GM12878 (cell line): ENCODE data around the gene ZFC3H1. TPM values are rescaled to one million over a fixed set of nuclear protein-coding genes. Genes with fewer than 3 reads are reported as not detected.

Experiments
- BRCA1 ChIP-seq: IDR thresholded peaks from 2 replicates; pipeline ENCODE4 v1.6.1; 2011; ENCODE audit warnings: low read depth, low read length, improper control_type of control experiment
- CBFB ChIP-seq: IDR thresholded peaks from 2 replicates; pipeline ENCODE4 v1.6.1; 2016; ENCODE audit warnings: antibody characterized with exemption, low read depth
- CBX5 ChIP-seq: sonication (generic); IDR thresholded peaks from 2 replicates; pipeline ENCODE4 v1.6.1; 2016; ENCODE audit warnings: low read depth, moderate library complexity, mild to moderate bottlenecking, inconsistent platforms
- CHD1 ChIP-seq: IDR thresholded peaks from 2 replicates; pipeline ENCODE4 v1.6.1; 2012; ENCODE audit warnings: low read depth, low read length, improper control_type of control experiment
- CHD2 ChIP-seq: IDR thresholded peaks from 2 replicates; pipeline ENCODE4 v1.6.1; 2011; ENCODE audit warnings: low read depth, low read length, improper control_type of control experiment, borderline replicate concordance
- EED ChIP-seq: sonication (generic); IDR thresholded peaks from 2 replicates; pipeline ENCODE4 v1.6.1; 2016; ENCODE audit warnings: antibody characterized with exemption, low read depth
- ETV6 ChIP-seq, 2 experiments: fragments of 450-650 bp in 1 of 2; IDR thresholded peaks in 1 of 2; conservative IDR thresholded peaks in 1 of 2; 2 replicates each; pipeline ENCODE4 v1.6.1; 2014; ENCODE audit warnings: antibody characterized with exemption in 1 of 2, borderline replicate concordance in 1 of 2, low read depth in 1 of 2, mild to moderate bottlenecking in 1 of 2, moderate library complexity in 1 of 2
- IKZF2 ChIP-seq, 2 experiments: fragments of 450-650 bp; IDR thresholded peaks; 2 replicates each; pipeline ENCODE4 v1.6.1; 2017; ENCODE audit warnings: mild to moderate bottlenecking in 2 of 2, moderate library complexity in 2 of 2
- NR2C2 ChIP-seq: IDR thresholded peaks from 2 replicates; pipeline ENCODE4 v1.6.1; 2011; ENCODE audit warnings: borderline replicate concordance, low read depth; ENCODE audit not compliant: control insufficient read depth, insufficient read length
- POLR2A ChIP-seq: IDR thresholded peaks from 2 replicates; pipeline ENCODE4 v1.6.1; 2011; ENCODE audit warnings: low read depth, mild to moderate bottlenecking, low read length
- POLR2AphosphoS2 ChIP-seq: IDR thresholded peaks from 2 replicates; pipeline ENCODE4 v1.6.1; 2011; ENCODE audit warnings: low read depth, mild to moderate bottlenecking, low read length, improper control_type of control experiment, moderate library complexity
- SIX5 ChIP-seq: IDR thresholded peaks from 2 replicates; pipeline ENCODE4 v1.6.1; 2011; ENCODE audit warnings: mild to moderate bottlenecking, low read depth, low read length, moderate library complexity; ENCODE audit not compliant: severe bottlenecking
- STAT3 ChIP-seq: IDR thresholded peaks from 2 replicates; pipeline ENCODE4 v1.6.1; 2011; ENCODE audit warnings: low read depth, low read length, improper control_type of control experiment
- YY1 ChIP-seq: IDR thresholded peaks from 2 replicates; pipeline ENCODE4 v1.6.1; 2011; ENCODE audit warnings: low read depth, mild to moderate bottlenecking, low read length
- ZNF274 ChIP-seq: IDR thresholded peaks from one replicate; pipeline ENCODE4 v1.8.0; 2011; ENCODE audit not compliant: insufficient read length, insufficient read depth
- ZNF622 ChIP-seq: fragments of 450-650 bp; IDR thresholded peaks from 2 replicates; pipeline ENCODE4 v1.6.1; 2017; ENCODE audit warnings: mild to moderate bottlenecking, inconsistent platforms
- ZSCAN29 ChIP-seq: fragments of 450-650 bp; IDR thresholded peaks from 2 replicates; pipeline ENCODE4 v1.6.1; 2017; ENCODE audit warnings: mild to moderate bottlenecking, moderate library complexity
- ZZZ3 ChIP-seq: IDR thresholded peaks from 2 replicates; pipeline ENCODE4 v1.6.1; 2011; ENCODE audit warnings: low read depth; ENCODE audit not compliant: control insufficient read depth, insufficient read length
- polyA plus RNA-seq, 11 experiments: library from polyadenylated mRNA; depleted of rRNA in 4 of 11; unstranded in 6 of 11; stranded (reverse) in 5 of 11; fragments of >200 nt; fragmentation: Nextera tagmentation in 4 of 11; fragmentation: Illumina TruSeq in 1 of 11; extraction: Ambion mirVana in 4 of 11; extraction: Trizol in 1 of 11; gene quantifications; 1 replicate in 1 of 11; 2 replicates in 10 of 11; pipeline versions ENCODE4 v1.2.1 to v1.2.3, GENCODE V29; 2011 to 2016; ENCODE audit warnings: inconsistent platforms in 2 of 11, missing spikeins in 2 of 11, low read depth in 1 of 11
- total RNA-seq, 4 experiments: library from RNA; depleted of rRNA in 3 of 4; stranded (reverse); fragments of >200 nt in 3 of 4; fragmentation: Illumina TruSeq in 1 of 4; extraction: Trizol in 1 of 4; gene quantifications; 2 replicates each; pipeline versions ENCODE4 v1.2.1 to v1.2.3, GENCODE V29; 2013 to 2021
- TF ChIP-seq, protein P1 (sequence below): fragments of 450-650 bp; IDR thresholded peaks from 2 replicates; pipeline ENCODE4 v1.6.1; 2017; ENCODE audit warnings: borderline replicate concordance
- TF ChIP-seq, protein P2 (sequence below): IDR thresholded peaks from 2 replicates; pipeline ENCODE4 v1.6.1; 2012; ENCODE audit warnings: low read depth, low read length, improper control_type of control experiment
- TF ChIP-seq, protein P3 (sequence below): fragments of 450-650 bp; IDR thresholded peaks from 2 replicates; pipeline ENCODE4 v1.6.1; 2018; ENCODE audit warnings: borderline replicate concordance, mild to moderate bottlenecking; ENCODE audit not compliant: partially characterized antibody
- TF ChIP-seq, protein P4 (sequence below): fragments of 150-350 bp; IDR thresholded peaks from 2 replicates; pipeline ENCODE4 v1.6.1; 2016; ENCODE audit warnings: low read depth, low read length

Gene ZFC3H1
- total and polyA plus RNA-seq, 10 of the 15 experiments (the other 5 are each of a cell fraction or from before 2014, with no cell fraction given): 11.2 to 88.7 (median 25.9) TPM

DNA sequence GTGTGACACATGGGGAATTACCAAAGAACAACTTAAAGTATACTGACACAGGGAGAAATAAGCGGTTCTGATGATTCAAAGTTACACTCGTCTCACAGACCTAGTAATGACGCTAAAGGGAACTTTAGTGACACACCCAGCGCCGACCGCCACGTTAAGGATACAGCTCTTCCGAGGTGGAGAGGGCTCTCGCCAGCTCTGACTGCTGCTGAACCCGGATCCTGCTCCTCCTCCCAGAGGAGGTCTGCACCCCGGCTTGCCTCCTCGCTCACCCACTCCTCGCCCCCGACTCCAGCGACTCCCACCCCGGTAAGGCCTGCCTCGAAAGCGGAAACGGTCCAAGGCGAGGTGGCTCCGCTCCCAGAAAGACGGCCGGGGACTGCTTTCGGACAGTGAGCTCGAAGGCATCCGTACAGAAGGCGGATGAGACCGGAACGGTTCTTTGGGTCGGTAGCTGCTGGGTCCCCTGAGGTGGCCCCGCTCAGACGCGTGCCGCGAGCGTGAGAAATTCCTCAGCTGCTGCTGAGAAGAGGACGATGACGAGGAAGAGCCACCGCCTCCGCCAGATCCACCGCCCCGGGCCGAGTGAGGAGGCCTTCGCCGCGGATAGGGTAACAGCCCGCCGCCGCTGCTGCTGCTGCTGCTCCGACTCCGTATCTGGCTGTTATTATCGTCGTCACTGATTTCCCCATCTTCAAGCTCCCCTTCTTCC lies 643 bp downstream of the ZFC3H1 start (continued):
- TF ChIP-seq ZNF274 (no peak), ZNF622 (no peak), SIX5 (no peak), ETV6 (conservative IDR thresholded peaks at IDR 0.05 in 1 of 2, IDR thresholded peaks at IDR 0.05 in 1 of 2; ENCODE audit: borderline replicate concordance in 1 of 2, low read depth in 1 of 2) (no peak), CBX5 (0 out of 2 replicates have a peak, but pooled peaks have one; percentile 29), ZZZ3 (no peak), IKZF2 (IDR thresholded peaks at IDR 0.05) (no peak), POLR2AphosphoS2 (no peak), EED (no peak), POLR2A (peak; percentile 68), CHD2 (no peak), NR2C2 (no peak), YY1 (0 out of 2 replicates have a peak, but pooled peaks have one; percentile 12), ZSCAN29 (no peak), CHD1 (no peak), STAT3 (no peak), BRCA1 (0 out of 2 replicates have a peak, but pooled peaks have one; percentile 9), CBFB (no peak)
- TF ChIP-seq, protein P1, sequence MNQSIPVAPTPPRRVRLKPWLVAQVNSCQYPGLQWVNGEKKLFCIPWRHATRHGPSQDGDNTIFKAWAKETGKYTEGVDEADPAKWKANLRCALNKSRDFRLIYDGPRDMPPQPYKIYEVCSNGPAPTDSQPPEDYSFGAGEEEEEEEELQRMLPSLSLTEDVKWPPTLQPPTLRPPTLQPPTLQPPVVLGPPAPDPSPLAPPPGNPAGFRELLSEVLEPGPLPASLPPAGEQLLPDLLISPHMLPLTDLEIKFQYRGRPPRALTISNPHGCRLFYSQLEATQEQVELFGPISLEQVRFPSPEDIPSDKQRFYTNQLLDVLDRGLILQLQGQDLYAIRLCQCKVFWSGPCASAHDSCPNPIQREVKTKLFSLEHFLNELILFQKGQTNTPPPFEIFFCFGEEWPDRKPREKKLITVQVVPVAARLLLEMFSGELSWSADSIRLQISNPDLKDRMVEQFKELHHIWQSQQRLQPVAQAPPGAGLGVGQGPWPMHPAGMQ: no peak
- TF ChIP-seq, protein P2, sequence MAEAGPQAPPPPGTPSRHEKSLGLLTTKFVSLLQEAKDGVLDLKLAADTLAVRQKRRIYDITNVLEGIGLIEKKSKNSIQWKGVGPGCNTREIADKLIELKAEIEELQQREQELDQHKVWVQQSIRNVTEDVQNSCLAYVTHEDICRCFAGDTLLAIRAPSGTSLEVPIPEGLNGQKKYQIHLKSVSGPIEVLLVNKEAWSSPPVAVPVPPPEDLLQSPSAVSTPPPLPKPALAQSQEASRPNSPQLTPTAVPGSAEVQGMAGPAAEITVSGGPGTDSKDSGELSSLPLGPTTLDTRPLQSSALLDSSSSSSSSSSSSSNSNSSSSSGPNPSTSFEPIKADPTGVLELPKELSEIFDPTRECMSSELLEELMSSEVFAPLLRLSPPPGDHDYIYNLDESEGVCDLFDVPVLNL: no peak
- TF ChIP-seq, protein P3, sequence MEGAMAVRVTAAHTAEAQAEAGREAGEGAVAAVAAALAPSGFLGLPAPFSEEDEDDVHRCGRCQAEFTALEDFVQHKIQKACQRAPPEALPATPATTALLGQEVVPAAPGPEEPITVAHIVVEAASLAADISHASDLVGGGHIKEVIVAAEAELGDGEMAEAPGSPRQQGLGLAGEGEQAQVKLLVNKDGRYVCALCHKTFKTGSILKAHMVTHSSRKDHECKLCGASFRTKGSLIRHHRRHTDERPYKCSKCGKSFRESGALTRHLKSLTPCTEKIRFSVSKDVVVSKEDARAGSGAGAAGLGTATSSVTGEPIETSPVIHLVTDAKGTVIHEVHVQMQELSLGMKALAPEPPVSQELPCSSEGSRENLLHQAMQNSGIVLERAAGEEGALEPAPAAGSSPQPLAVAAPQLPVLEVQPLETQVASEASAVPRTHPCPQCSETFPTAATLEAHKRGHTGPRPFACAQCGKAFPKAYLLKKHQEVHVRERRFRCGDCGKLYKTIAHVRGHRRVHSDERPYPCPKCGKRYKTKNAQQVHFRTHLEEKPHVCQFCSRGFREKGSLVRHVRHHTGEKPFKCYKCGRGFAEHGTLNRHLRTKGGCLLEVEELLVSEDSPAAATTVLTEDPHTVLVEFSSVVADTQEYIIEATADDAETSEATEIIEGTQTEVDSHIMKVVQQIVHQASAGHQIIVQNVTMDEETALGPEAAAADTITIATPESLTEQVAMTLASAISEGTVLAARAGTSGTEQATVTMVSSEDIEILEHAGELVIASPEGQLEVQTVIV: no peak
- TF ChIP-seq, protein P4, sequence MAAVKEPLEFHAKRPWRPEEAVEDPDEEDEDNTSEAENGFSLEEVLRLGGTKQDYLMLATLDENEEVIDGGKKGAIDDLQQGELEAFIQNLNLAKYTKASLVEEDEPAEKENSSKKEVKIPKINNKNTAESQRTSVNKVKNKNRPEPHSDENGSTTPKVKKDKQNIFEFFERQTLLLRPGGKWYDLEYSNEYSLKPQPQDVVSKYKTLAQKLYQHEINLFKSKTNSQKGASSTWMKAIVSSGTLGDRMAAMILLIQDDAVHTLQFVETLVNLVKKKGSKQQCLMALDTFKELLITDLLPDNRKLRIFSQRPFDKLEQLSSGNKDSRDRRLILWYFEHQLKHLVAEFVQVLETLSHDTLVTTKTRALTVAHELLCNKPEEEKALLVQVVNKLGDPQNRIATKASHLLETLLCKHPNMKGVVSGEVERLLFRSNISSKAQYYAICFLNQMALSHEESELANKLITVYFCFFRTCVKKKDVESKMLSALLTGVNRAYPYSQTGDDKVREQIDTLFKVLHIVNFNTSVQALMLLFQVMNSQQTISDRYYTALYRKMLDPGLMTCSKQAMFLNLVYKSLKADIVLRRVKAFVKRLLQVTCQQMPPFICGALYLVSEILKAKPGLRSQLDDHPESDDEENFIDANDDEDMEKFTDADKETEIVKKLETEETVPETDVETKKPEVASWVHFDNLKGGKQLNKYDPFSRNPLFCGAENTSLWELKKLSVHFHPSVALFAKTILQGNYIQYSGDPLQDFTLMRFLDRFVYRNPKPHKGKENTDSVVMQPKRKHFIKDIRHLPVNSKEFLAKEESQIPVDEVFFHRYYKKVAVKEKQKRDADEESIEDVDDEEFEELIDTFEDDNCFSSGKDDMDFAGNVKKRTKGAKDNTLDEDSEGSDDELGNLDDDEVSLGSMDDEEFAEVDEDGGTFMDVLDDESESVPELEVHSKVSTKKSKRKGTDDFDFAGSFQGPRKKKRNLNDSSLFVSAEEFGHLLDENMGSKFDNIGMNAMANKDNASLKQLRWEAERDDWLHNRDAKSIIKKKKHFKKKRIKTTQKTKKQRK: no peak
